Caco-2 (cell line): ENCODE measurements around the gene PRPH2. TPM values are rescaled to one million over a fixed set of nuclear protein-coding genes. Genes with fewer than 3 reads are reported as not detected.

Experiments
- BruUV-seq: library from RNA; stranded (reverse); fragments of 400-500 nt; replicated peaks from 2 replicates; lab custom pipeline; 2021; lab: Mats Ljungman, UMichigan
- CTCF ChIA-PET: fragments of 300-600 bp; sonication (Branson Sonifier 250); formaldehyde crosslinking; loops from one replicate; lab custom pipeline; 2022; ENCODE audit warnings: antibody characterized with exemption; lab: Charles Lee
- POLR2A ChIA-PET: fragments of 300-600 bp; sonication (Branson Sonifier 250); formaldehyde crosslinking; loops from one replicate; lab custom pipeline; 2022; ENCODE audit warnings: antibody characterized with exemption; lab: Charles Lee
- DNase-seq, 2 experiments: peaks; one replicate each; pipeline versions ENCODE4 v3.0.0 to v3.0.0-alpha.2; 2020 to 2022
- H3K27me3 ChIP-seq: replicated peaks from 2 replicates; pipeline ENCODE4 v1.6.0; 2011; ENCODE audit warnings: low read length; ENCODE audit not compliant: control insufficient read depth, insufficient read depth
- H3K36me3 ChIP-seq: 2 replicates; pipeline ENCODE4 v1.5.1; 2011; ENCODE audit warnings: low read length; ENCODE audit not compliant: control insufficient read depth, insufficient read depth
- H3K4me1 ChIP-seq: fragments of 250-450 bp; sonication (Bioruptor Pico); 2 replicates; pipeline ENCODE4 v1.5.1; 2020; ENCODE audit warnings: mild to moderate bottlenecking
- H3K4me3 ChIP-seq: 2 replicates; pipeline ENCODE4 v1.5.1; 2011; ENCODE audit warnings: low read depth, mild to moderate bottlenecking, control low read depth, low read length
- H3K9me3 ChIP-seq: fragments of 250-450 bp; sonication (Bioruptor Pico); 2 replicates; pipeline ENCODE4 v1.5.1; 2020; ENCODE audit warnings: mild to moderate bottlenecking, moderate library complexity
- H3K27ac Mint-ChIP-seq: one replicate; pipeline ENCODE4 v1.8.0; 2022; ENCODE audit warnings: mixed read lengths; ENCODE audit not compliant: unreplicated experiment
- H3K27me3 Mint-ChIP-seq: one replicate; pipeline ENCODE4 v1.8.0; 2022; ENCODE audit warnings: mixed read lengths; ENCODE audit not compliant: insufficient read depth, unreplicated experiment
- H3K36me3 Mint-ChIP-seq: one replicate; pipeline ENCODE4 v1.8.0; 2022; ENCODE audit warnings: mild to moderate bottlenecking, mixed read lengths; ENCODE audit not compliant: insufficient read depth, unreplicated experiment
- H3K4me1 Mint-ChIP-seq: one replicate; pipeline ENCODE4 v1.8.0; 2022; ENCODE audit warnings: low read depth, mixed read lengths; ENCODE audit not compliant: unreplicated experiment
- H3K4me3 Mint-ChIP-seq: one replicate; pipeline ENCODE4 v1.8.0; 2022; ENCODE audit warnings: mild to moderate bottlenecking, moderate library complexity, mixed read lengths; ENCODE audit not compliant: unreplicated experiment
- H3K9me3 Mint-ChIP-seq: one replicate; pipeline ENCODE4 v1.8.0; 2022; ENCODE audit warnings: mixed read lengths; ENCODE audit not compliant: unreplicated experiment
- CTCF ChIP-seq, 2 experiments: fragments of 200-600 bp in 1 of 2; IDR thresholded peaks; 1 replicate in 1 of 2; 2 replicates in 1 of 2; pipeline versions ENCODE4 v1.5.1 to v1.8.0; 2011 to 2022; ENCODE audit warnings: antibody characterized with exemption in 1 of 2, control low read depth in 1 of 2, inconsistent platforms in 1 of 2, low read depth in 1 of 2, low read length in 1 of 2, mild to moderate bottlenecking in 1 of 2, moderate library complexity in 1 of 2; ENCODE audit not compliant: insufficient read depth in 1 of 2, severe bottlenecking in 1 of 2, unreplicated experiment in 1 of 2
- intact Hi-C: fragments of 100-400 bp; cut with micrococcal nuclease; formaldehyde crosslinking; loops from one replicate; pipeline ENCODE4 v1.10.0; 2022; ENCODE audit not compliant: unreplicated experiment
- total RNA-seq: library from RNA; stranded (reverse); gene quantifications from 2 replicates; pipeline ENCODE4 v1.2.3, GENCODE V29; 2022

The PRPH2 gene
- total RNA-seq, 1 experiment from 2014 or later = not detected

GRCh38 chr6:42726485-42727086 is 4.2 kb upstream of the PRPH2 start:
- CTCF ChIA-PET = interaction anchor here (0.6 to 2.4 kb wide), 6 partner anchors 19 to 72 kb away, joined by 3 to 34 read pairs (median 4); partner anchors contain the start of gene TBCC
- Histone ChIP-seq H3K9me3 (no peaks in the 10 kb centered on the region), H3K27me3 (no peaks in the 10 kb centered on the region), H3K4me3 (peak overlapping the region; percentile 30), H3K36me3 (no peaks in the 10 kb centered on the region), H3K4me1 (peaks cover 4% of the 10 kb centered on the region; the same call in 1 of the 2 replicates)
- Mint-ChIP-seq H3K4me3 (peak overlapping the region; percentile 69), H3K36me3 (no peaks in the 10 kb centered on the region), H3K27ac (no peak overlapping the region), H3K9me3 (no peaks in the 10 kb centered on the region), H3K27me3 (no peaks in the 10 kb centered on the region), H3K4me1 (peaks cover 12% of the 10 kb centered on the region)
- peak; percentile 69 to 71 for DNase-seq
- intact Hi-C loops = loop anchor here (1.0 kb wide), 3 partner anchors 65 to 173 kb away; no protein-coding TSS in a partner anchor
- TF ChIP-seq CTCF (IDR thresholded peaks at IDR 0.05; ENCODE audit: insufficient read depth in 1 of 2, low read depth in 1 of 2, low read length in 1 of 2, severe bottlenecking in 1 of 2, unreplicated experiment in 1 of 2) = peak; percentile 77 to 79
- POLR2A ChIA-PET = no interaction called here
- BruUV-seq = no TSS peak

- peaks cover 4% of the 10 kb centered on the region; the same call in 1 of the 2 replicates for H3K4me1 ChIP-seq
- ChIA-PET POLR2A (no interaction called here), CTCF (interaction anchor here (0.6 to 2.4 kb wide), 6 partner anchors 20 to 72 kb away, joined by 3 to 34 read pairs (median 4); partner anchors contain the start of gene TBCC)
- H3K9me3 ChIP-seq = no peaks in the 10 kb centered on the region
- H3K9me3 Mint-ChIP-seq = no peaks in the 10 kb centered on the region
- no peaks in the 10 kb centered on the region for H3K27me3 Mint-ChIP-seq
- no peak overlapping the region for H3K27ac Mint-ChIP-seq
- no TSS peak for BruUV-seq
- peak overlapping the region; percentile 69 for H3K4me3 Mint-ChIP-seq
- DNase-seq = no peak
- no peak overlapping the region for H3K4me3 ChIP-seq
- H3K36me3 Mint-ChIP-seq = no peaks in the 10 kb centered on the region
- H3K4me1 Mint-ChIP-seq = peaks cover 12% of the 10 kb centered on the region
- TF ChIP-seq CTCF (IDR thresholded peaks at IDR 0.05; ENCODE audit: insufficient read depth in 1 of 2, low read depth in 1 of 2, low read length in 1 of 2, severe bottlenecking in 1 of 2, unreplicated experiment in 1 of 2) = no peak
- H3K27me3 ChIP-seq = no peaks in the 10 kb centered on the region
- no peaks in the 10 kb centered on the region for H3K36me3 ChIP-seq
- intact Hi-C loops = loop anchor here (1.0 kb wide), 3 partner anchors 65 to 173 kb away; no protein-coding TSS in a partner anchor
These were observed 3.6 kb upstream of the PRPH2 start for GRCh38 chr6:42726026-42726425.

- TF ChIP-seq CTCF (IDR thresholded peaks at IDR 0.05; ENCODE audit: insufficient read depth in 1 of 2, low read depth in 1 of 2, low read length in 1 of 2, severe bottlenecking in 1 of 2, unreplicated experiment in 1 of 2) = no peak
- no peak for DNase-seq
- no peaks in the 10 kb centered on the region for H3K27me3 ChIP-seq
- Mint-ChIP-seq H3K4me1 (peaks cover 12% of the 10 kb centered on the region), H3K27ac (no peak overlapping the region), H3K36me3 (no peaks in the 10 kb centered on the region), H3K9me3 (no peaks in the 10 kb centered on the region), H3K27me3 (no peaks in the 10 kb centered on the region), H3K4me3 (no peak overlapping the region)
- no TSS peak for BruUV-seq
- POLR2A ChIA-PET = no interaction called here
- H3K4me3 ChIP-seq = no peak overlapping the region
- no peaks in the 10 kb centered on the region for H3K36me3 ChIP-seq
- CTCF ChIA-PET = no interaction called here
- no peaks in the 10 kb centered on the region for H3K9me3 ChIP-seq
- intact Hi-C loops = no loop called here
- H3K4me1 ChIP-seq = peaks cover 4% of the 10 kb centered on the region; the same call in 1 of the 2 replicates
These were observed 2.4 kb upstream of the PRPH2 start for GRCh38 chr6:42724825-42725224.
